B cell (primary cell): ENCODE measurements around the gene TOP1. TPM values are rescaled to one million over a fixed set of nuclear protein-coding genes. Genes with fewer than 3 reads are reported as not detected.

Experiments used
- ATAC-seq: fragments of 200-7000 bp; cut with Tn5 transposase; one replicate; pipeline ENCODE4 v1.10.0; 2021; ENCODE audit warnings: low read depth, mild to moderate bottlenecking, moderate number of reproducible peaks, moderate library complexity
- CTCF ChIA-PET: fragments of 350-600 bp; sonication (Branson Sonifier 250); formaldehyde crosslinking; loops from one replicate; lab custom pipeline; 2021; ENCODE audit warnings: antibody characterized with exemption, inconsistent platforms; lab: Charles Lee
- POLR2A ChIA-PET: fragments of 350-600 bp; sonication (Branson Sonifier 250); formaldehyde crosslinking; loops from one replicate; lab custom pipeline; 2021; ENCODE audit warnings: antibody characterized with exemption; lab: Charles Lee
- DNase-seq: peaks from one replicate; pipeline ENCODE4 v3.0.0; 2013
- H2AFZ ChIP-seq: 2 replicates; pipeline ENCODE4 v1.6.1; 2012; ENCODE audit warnings: mild to moderate bottlenecking, low read depth, low read length; ENCODE audit not compliant: insufficient read depth, poor library complexity, severe bottlenecking
- H3K27ac ChIP-seq, 2 donors: 1 replicate in 1 of 2; 2 replicates in 1 of 2; pipeline ENCODE4 v1.5.1; 2012 to 2013; ENCODE audit warnings: low read length in 2 of 2, mild to moderate bottlenecking in 2 of 2, moderate library complexity in 1 of 2
- H3K27me3 ChIP-seq, 4 experiments: fragments of 200-600 bp in 1 of 4; sonication (generic) in 1 of 4; replicated peaks in 1 of 4; 1 replicate in 2 of 4; 2 replicates in 2 of 4; pipeline versions ENCODE4 v1.6.1 to v1.7.0; 2013 to 2016; ENCODE audit warnings: low read length in 3 of 4, mild to moderate bottlenecking in 2 of 4, mixed read lengths in 1 of 4, moderate library complexity in 1 of 4; ENCODE audit not compliant: insufficient read depth in 4 of 4, control insufficient read depth in 3 of 4; ENCODE audit errors: control extremely low read depth in 1 of 4
- H3K36me3 ChIP-seq, 2 experiments: replicated peaks in 1 of 2; 1 replicate in 1 of 2; 2 replicates in 1 of 2; pipeline versions ENCODE4 v1.6.1 to v1.7.1; 2013; ENCODE audit warnings: low read length in 1 of 2; ENCODE audit not compliant: insufficient read depth in 2 of 2, control insufficient read depth in 1 of 2; ENCODE audit errors: control extremely low read depth in 1 of 2, extremely low read depth in 1 of 2
- H3K4me1 ChIP-seq, 2 donors: fragments of 200-600 bp in 1 of 2; sonication (generic) in 1 of 2; 1 replicate in 1 of 2; 2 replicates in 1 of 2; pipeline versions ENCODE4 v1.5.1 to v1.6.1; 2013 to 2017; ENCODE audit warnings: low read length in 2 of 2; ENCODE audit not compliant: control insufficient read depth in 2 of 2, insufficient read depth in 2 of 2
- H3K4me2 ChIP-seq: replicated peaks from 2 replicates; pipeline ENCODE3; 2012; ENCODE audit warnings: mild to moderate bottlenecking, low read depth, low read length; ENCODE audit not compliant: poor library complexity, severe bottlenecking
- H3K4me3 ChIP-seq, 5 experiments: fragments of 200-600 bp in 1 of 5; sonication (generic) in 1 of 5; 1 replicate in 3 of 5; 2 replicates in 2 of 5; pipeline versions ENCODE4 v1.5.1 to v1.7.0; 2011 to 2016; ENCODE audit warnings: low read length in 4 of 5, mild to moderate bottlenecking in 4 of 5, low read depth in 2 of 5, control low read depth in 1 of 5, moderate library complexity in 1 of 5; ENCODE audit not compliant: insufficient read depth in 1 of 5; ENCODE audit errors: control extremely low read depth in 1 of 5, extremely low read depth in 1 of 5
- H3K79me2 ChIP-seq: fragments of 200-600 bp; sonication (generic); one replicate; pipeline ENCODE4 v1.6.0; 2016; ENCODE audit warnings: low read length; ENCODE audit not compliant: control insufficient read depth, insufficient read depth
- H3K9ac ChIP-seq: fragments of 200-600 bp; sonication (generic); 2 replicates; pipeline ENCODE4 v1.6.1; 2017; ENCODE audit warnings: mild to moderate bottlenecking, low read length, moderate library complexity
- H3K9me3 ChIP-seq, 3 donors: one replicate each; pipeline versions ENCODE4 v1.6.1 to v1.7.1; 2013; ENCODE audit warnings: low read length in 2 of 3; ENCODE audit not compliant: control insufficient read depth in 2 of 3, insufficient read depth in 1 of 3; ENCODE audit errors: control extremely low read depth in 1 of 3
- H4K20me1 ChIP-seq: 2 replicates; pipeline ENCODE4 v1.6.0; 2012; ENCODE audit warnings: mild to moderate bottlenecking, low read length; ENCODE audit not compliant: insufficient read depth, control insufficient read depth, poor library complexity, severe bottlenecking
- H3K27ac Mint-ChIP-seq: one replicate; pipeline ENCODE4 v1.8.0; 2021; ENCODE audit warnings: mixed read lengths
- H3K27me3 Mint-ChIP-seq: one replicate; pipeline ENCODE4 v1.8.0; 2021; ENCODE audit warnings: mixed read lengths
- H3K4me1 Mint-ChIP-seq: one replicate; pipeline ENCODE4 v1.8.0; 2021; ENCODE audit warnings: mixed read lengths
- H3K4me3 Mint-ChIP-seq: one replicate; pipeline ENCODE4 v1.8.0; 2021; ENCODE audit warnings: mixed read lengths
- H3K9me3 Mint-ChIP-seq: one replicate; pipeline ENCODE4 v1.8.0; 2022; ENCODE audit warnings: mixed read lengths; ENCODE audit not compliant: insufficient read depth
- CTCF ChIP-seq: fragments of 200-600 bp; IDR thresholded peaks from one replicate; pipeline ENCODE4 v1.8.0; 2022; ENCODE audit warnings: antibody characterized with exemption, mild to moderate bottlenecking
- EZH2 ChIP-seq: IDR thresholded peaks from 2 replicates; pipeline ENCODE4 v1.6.1; 2012; ENCODE audit warnings: borderline replicate concordance, low read depth, mild to moderate bottlenecking, moderate library complexity, low read length; ENCODE audit not compliant: insufficient read depth, poor library complexity, severe bottlenecking
- WGBS: methylation state at CpG from one replicate; pipeline ENCODE4 v1.1.5; 2013; ENCODE audit warnings: missing lambda C conversion rate; ENCODE audit not compliant: insufficient coverage; 5-methylcytosine and 5-hydroxymethylcytosine counted together
- intact Hi-C: fragments of 100-400 bp; cut with micrococcal nuclease; formaldehyde crosslinking; loops from one replicate; pipeline ENCODE4 v1.10.0; 2022
- polyA plus RNA-seq: library from polyadenylated mRNA; depleted of rRNA; stranded (reverse); fragments of >200 nt; gene quantifications from 2 replicates; pipeline ENCODE4 v1.2.3, GENCODE V29; 2012
- total RNA-seq, 2 donors: library from RNA; stranded (reverse); fragments of 120-200 nt in 1 of 2; gene quantifications; 1 replicate in 1 of 2; 2 replicates in 1 of 2; pipeline versions ENCODE4 v1.2.3 to v1.2.4, GENCODE V29; 2013 to 2022

TOP1 gene
- total and polyA plus RNA-seq, 2 donors (not counting 1 experiment from before 2014, with no cell fraction given), result 5.4 to 44.9 TPM

GRCh38 chr20:41150664-41151063 lies 122.0 kb downstream of the TOP1 start:
- ChIA-PET CTCF (interaction anchor here (0.8 to 12.9 kb wide), 4 partner anchors 13 to 553 kb away, joined by 3 to 122 read pairs (median 6); partner anchors contain the start of gene PLCG1), POLR2A (interaction anchor here (1.1 kb wide), 1 partner anchor 12 kb away, joined by 4 read pairs; no protein-coding TSS in a partner anchor)
- H3K4me1 Mint-ChIP-seq, result peaks cover 72% of the 10 kb centered on the region
- intact Hi-C loops, result no loop called here
- no peak for ATAC-seq
- Histone ChIP-seq H3K27ac (peak overlapping the region; percentile 19 to 23), H3K4me3 (no peak overlapping the region), H3K4me2 (no peak overlapping the region), H3K36me3 (no peaks in the 10 kb centered on the region), H3K27me3 (no peaks in the 10 kb centered on the region), H4K20me1 (peaks cover 24% of the 10 kb centered on the region), H3K9ac (no peak overlapping the region), H3K9me3 (no peaks in the 10 kb centered on the region), H2AFZ (no peak overlapping the region), H3K4me1 (peaks cover 32 to 41% of the 10 kb centered on the region in 2 donors), H3K79me2 (peaks cover 60% of the 10 kb centered on the region)
- no peak for DNase-seq
- H3K4me3 Mint-ChIP-seq, result no peak overlapping the region
- WGBS, result 41% methylated on average over 3 of the region's 3 CpGs
- no peak for TF ChIP-seq EZH2
- no peak for TF ChIP-seq CTCF
- no peaks in the 10 kb centered on the region for H3K9me3 Mint-ChIP-seq
- no peaks in the 10 kb centered on the region for H3K27me3 Mint-ChIP-seq
- H3K27ac Mint-ChIP-seq, result peak overlapping the region; percentile 74

DNA sequence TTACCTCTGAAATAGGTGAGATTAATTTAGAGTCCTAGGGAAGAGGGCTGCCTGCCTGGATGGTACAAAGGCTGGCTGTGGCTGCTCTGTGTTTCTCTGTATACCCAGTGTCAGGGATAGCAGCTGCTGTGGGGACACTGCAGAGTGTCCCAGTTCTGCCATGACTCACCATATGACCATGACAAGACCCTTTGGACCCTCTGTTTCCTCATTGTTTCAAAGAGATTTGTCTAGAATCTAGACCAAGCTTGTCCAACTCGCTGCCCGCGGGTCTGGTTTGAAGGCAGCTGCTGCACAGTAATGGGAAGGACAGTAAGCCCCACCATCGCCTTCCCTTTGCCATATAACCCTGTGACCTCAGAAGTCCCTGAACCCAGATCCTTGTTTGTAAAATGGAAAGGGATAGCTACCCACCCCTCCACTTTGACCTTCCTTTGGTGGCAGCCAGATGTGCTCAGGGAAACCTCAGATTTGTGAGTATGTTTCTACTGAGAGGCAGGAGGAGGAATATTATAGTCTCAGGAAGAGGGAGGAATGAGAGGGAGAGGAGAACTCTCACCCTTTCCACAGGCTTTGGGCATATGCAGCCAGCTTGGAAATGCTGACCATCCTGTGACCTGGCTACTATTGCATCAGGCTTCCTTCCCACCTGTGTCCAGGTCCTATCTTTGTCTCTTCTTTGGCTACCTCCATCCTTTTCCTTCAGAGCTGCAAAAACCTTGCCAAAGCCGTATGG lies 122.7 kb downstream of the TOP1 start:
- H3K27me3 Mint-ChIP-seq, result no peaks in the 10 kb centered on the region
- 92% methylated on average over 3 of the region's 5 CpGs for WGBS
- no peaks in the 10 kb centered on the region for H3K9me3 Mint-ChIP-seq
- H3K27ac Mint-ChIP-seq, result peak overlapping the region; percentile 74
- Histone ChIP-seq H3K4me2 (no peak overlapping the region), H3K9ac (no peak overlapping the region), H3K36me3 (no peaks in the 10 kb centered on the region), H3K4me3 (no peak overlapping the region), H3K27ac (peak overlapping the region in 1 of 2 donors; percentile 23), H4K20me1 (peaks cover 18% of the 10 kb centered on the region), H2AFZ (no peak overlapping the region), H3K4me1 (peaks cover 30 to 41% of the 10 kb centered on the region in 2 donors), H3K9me3 (peaks cover 0 to 2% (median 0%) of the 10 kb centered on the region in 3 donors), H3K79me2 (peaks cover 54% of the 10 kb centered on the region), H3K27me3 (no peaks in the 10 kb centered on the region)
- CTCF ChIA-PET, result interaction anchor here (0.8 to 12.9 kb wide), 4 partner anchors 14 to 553 kb away, joined by 3 to 122 read pairs (median 6); partner anchors contain the start of gene PLCG1
- peaks cover 72% of the 10 kb centered on the region for H3K4me1 Mint-ChIP-seq
- no peak for DNase-seq
- no peak overlapping the region for H3K4me3 Mint-ChIP-seq
- ATAC-seq, result no peak
- POLR2A ChIA-PET, result interaction anchor here (1.4 kb wide), 1 partner anchor 15 kb away, joined by 7 read pairs; no protein-coding TSS in a partner anchor
- intact Hi-C loops, result no loop called here
- no peak for TF ChIP-seq CTCF
